GM19372 (cell line): ENCODE results near the gene SRRM3.
"Not testable (repeated sequence)": the region's sequence is repeated elsewhere in the genome, so short reads cannot be mapped to it uniquely, and the experiment has no call there.

ENCODE experiments used
- ATAC-seq: cut with Tn5 transposase; IDR thresholded peaks from one replicate; pipeline ENCODE4 v1.9.1; 2021; ENCODE audit warnings: mild to moderate bottlenecking, low read depth, moderate library complexity; ENCODE audit not compliant: unreplicated experiment

The SRRM3 gene

DNA sequence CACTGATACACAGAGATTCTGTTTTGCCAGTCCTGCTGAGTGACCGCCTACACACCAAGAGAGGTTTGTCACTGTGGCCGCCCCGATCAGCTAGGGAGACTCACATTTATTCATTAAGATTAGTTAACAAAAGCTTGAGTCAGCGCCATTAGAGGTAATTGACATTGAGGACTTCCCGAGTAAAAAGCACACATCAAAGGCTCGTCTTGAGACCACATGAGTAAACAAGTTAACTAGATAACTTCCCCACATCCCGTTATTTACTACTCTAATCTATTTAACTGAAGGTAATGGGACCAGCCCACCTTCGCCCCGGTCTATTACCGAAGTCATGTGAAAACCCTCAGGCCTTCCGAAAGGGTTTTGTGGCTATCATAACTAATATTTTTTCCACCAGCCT, 23.0 kb downstream of the SRRM3 start:
- ATAC-seq: no peak

DNA sequence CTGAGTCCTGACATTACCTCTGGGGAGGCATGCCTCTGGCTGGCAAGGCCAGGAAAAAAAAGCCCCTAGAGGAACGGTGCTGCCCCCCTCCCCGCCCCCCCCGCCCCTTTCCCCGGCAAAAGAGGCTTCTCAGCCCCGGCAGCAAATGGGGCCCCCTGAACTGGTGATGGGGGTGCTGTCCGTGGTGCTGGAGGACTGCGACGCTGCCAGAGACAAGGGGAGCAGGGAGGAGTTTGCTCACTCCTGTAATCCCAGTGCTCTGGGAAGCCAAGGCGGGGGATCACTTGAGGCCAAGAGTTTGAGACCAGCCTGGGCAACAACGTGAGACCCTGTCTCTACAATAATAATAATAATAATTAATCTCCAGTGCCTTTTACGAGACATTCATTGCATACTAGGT, 23.7 kb downstream of the SRRM3 start:
- ATAC-seq: no peak

DNA sequence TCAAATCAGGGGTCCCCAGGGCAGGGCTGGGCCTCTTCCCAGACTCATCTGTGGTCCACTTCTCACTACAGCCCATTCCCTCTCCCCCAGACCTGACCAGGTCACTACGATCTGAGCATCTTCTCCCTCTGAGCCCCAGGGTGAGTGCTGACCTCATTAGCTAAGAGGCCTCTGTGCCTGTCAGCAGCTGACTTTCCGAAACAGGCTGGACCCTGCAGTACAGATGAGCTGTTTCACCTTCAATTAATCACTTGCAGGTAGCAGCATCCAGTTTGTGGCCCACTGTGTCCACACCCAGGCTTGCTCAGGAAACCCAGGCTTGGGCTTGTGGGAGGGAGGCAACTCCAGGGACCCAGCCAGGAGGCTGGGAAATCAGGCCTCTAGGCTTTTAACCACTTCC, 24.3 kb downstream of the SRRM3 start:
- no peak for ATAC-seq

DNA sequence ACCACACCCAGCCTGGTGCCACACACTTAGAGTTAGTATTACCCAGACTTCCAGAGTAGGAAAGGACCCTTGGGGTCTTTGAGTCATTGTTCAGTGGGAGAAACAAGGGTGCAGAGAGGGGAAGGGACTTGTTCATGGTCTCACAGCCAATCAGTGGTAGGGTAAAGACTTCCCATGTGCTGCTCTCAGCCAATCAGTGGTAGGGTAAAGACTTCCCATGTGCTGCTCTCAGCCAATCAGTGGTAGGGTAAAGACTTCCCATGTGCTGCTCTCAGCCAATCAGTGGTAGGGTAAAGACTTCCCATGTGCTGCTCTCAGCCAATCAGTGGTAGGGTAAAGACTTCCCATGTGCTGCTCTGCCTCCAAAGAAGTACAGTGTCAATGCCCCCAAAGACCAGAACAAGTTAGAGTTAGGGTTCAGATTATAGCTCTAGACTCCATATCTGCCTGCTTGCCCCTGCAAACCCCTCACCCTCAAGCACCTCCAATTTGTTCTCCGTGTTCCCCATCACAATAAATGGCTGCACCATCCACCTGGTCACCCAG, 25.3 kb downstream of the SRRM3 start:
- ATAC-seq: not testable (repeated sequence)

DNA sequence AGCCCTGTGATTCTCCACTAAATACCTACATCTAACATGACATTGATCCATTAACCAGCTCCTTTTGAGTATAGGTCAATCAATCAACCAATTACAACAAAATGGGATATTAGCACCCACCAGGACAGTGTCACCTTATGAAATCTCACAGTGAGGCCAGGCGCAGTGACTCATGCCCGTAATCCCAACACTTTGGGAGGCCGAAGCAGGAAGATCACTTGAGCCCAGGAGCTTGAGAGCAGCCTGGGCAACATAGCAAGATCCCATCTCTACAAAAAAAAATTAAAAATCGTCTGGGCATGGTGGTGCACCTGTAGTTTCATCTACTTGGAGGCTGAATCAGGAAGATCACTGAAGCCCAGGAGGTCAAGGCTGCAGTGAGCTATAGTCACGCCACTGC, 28.5 kb downstream of the SRRM3 start:
- no peak for ATAC-seq

DNA sequence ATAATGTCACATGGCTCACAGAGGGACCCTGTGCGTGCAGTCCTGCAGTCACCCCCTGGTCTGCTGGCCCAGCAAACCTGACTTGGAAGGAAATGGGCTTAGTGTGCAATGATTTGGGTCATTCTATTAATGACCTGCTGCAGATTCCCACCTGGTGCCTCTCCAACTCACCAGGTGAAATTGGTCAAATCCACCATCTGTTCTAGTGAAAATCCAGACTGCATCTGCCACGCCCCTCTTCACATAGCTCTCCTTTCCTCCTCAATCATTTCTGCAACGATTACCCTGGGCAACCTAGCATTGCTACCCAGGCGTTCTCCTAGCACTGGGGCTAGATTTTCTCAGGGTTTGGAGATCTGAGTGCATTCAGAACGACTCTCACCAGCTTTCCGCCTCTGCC, 29.4 kb downstream of the SRRM3 start:
- ATAC-seq: no peak

DNA sequence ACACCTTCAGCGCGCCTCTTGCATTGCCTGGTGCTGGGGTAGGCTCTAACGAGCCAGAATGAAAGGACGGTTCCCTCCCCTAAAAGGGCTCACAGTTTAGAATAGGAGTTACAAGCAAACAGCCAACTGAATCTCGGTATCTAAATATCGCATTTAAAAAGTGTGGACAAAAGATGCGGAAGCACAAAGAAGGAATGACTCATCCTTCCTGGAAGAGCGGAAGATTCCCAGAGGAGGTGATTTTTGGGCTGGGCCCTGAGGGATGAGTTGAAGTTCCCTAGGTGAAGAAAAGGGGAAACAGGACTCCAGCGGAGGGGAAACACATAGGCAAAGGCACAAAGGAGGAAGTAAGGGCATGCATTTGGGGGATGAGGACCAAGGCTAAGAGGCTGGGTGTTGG, 29.9 kb downstream of the SRRM3 start:
- no peak for ATAC-seq

DNA sequence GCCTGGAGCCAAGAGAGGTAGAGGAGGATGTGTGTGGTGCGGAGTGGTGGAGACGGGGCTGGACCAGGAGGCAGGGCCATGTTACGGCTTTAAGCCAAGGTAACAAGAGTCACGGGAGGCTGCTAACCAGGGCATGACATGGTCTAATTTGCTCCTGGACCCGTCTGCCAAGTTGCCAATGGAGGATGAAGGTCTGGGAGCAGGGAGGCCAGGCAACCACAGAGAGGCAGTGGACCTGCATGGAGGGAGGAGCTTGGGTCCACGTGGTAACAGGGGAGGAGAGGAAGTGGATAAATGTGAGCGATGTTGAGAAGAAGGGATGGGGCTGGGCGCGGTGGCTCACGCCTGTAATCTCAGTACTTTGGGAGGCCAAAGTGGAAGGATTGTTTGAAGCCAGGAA, 31.0 kb downstream of the SRRM3 start:
- ATAC-seq: no peak

DNA sequence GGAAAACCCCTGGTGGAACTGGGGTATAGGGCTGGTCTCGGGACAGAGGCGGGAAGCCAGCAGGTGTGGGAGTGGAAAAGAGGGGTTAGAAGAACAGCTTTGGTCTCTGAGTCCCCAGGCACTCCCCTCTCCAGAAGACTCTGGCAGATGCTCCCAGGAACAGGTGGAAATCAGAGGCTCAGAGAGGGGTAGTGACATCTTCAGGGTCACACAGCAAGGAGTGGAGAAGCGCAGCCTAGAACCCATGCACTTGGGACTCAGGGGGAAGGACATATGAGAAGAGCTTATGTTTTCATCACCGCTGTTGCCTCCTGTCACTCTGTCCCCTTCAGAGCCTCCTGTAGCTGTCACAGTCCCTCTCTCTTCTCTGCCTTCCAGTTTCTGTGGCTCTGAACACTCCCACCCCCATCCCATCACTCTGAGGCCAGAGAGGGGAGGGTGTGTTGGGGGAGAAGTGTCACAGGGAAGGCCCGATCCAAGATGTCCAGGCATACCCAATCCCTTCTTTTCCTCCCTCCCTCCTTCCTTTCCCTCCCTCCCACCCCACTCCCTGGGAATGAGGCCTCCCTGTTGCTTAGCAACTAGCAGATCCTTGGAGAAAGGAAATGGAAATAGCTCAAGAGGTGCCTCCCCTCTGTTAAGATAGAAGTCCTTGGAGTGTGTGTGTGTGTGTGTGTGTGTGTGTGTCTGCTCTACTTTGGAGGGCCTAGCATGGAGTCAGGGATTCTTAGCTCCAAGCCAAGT, 32.0 kb downstream of the SRRM3 start:
- no peak for ATAC-seq

DNA sequence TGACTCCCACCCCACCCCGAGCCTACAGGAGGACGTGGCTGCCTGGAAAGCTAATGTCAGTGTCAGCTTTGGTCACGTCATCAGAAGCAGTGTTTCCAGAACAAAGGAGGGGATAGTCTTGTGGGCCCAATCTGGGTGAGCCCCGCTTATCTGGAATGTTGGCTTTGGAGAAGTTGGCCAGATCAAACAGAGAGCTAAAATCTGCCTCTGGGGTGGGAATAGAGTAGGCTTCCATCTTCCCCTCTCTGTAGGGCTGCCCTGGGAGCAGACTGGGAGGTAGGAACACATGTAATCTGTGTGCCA, 32.5 kb downstream of the SRRM3 start:
- ATAC-seq: no peak

DNA sequence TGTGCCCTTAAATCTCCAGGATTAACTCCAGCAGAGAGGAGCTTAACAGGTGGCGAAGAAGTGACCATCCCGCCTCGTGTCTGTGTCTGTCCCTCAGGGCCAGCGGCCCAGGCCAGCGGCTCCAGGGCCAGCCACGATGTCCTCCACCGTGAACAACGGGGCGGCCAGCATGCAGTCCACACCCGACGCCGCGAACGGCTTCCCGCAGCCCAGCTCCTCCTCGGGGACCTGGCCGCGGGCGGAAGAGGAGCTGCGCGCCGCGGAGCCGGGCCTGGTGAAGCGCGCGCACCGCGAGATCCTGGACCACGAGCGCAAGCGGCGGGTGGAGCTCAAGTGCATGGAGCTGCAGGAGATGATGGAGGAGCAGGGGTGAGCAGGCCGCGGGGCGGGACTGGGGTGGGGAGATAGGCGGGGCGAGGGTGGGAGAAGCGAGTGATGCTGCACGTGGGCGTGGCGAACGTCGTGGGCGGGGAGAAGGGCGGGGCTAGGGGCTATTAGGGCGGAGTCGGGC, 33.3 kb downstream of the SRRM3 start:
- no peak for ATAC-seq

DNA sequence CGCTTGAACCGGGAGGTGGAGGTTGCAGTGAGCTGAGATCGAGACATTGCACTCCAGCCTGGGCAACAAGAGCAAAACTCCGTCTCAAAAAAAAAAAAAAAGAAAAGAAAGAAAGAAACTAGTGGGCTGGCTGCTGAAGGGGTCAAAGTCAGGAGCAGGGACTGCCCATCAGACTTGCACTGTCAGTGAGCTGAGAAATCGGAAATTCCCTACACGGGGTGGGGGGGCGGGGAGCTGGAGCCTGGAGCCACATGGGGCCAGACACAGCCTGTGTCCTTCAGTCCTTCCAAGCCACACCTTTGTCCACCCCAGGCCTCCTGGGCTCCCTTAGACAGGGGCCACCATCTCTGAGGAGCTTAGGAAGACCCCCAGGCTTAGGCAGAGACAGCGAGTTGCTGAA, 34.5 kb downstream of the SRRM3 start:
- no peak for ATAC-seq

DNA sequence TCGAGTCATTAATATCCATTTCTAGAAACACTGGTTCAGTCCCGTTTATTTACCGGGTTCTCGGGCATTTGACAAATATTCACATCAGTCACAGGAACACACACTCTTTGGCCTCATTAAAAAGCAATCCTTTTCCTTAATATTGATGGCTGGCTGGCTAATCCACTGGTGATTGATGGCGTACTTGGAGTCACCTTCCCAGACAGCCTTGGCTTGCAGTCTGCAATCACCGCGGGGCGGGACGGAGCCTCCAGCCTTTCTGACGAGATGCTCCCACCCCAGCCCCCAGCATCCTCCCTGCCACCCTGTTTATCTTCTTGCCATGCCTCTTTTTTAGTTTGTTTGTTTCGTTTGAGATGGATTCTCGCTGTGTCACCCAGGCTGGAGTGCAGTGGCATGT, 36.6 kb downstream of the SRRM3 start:
- ATAC-seq: no peak

DNA sequence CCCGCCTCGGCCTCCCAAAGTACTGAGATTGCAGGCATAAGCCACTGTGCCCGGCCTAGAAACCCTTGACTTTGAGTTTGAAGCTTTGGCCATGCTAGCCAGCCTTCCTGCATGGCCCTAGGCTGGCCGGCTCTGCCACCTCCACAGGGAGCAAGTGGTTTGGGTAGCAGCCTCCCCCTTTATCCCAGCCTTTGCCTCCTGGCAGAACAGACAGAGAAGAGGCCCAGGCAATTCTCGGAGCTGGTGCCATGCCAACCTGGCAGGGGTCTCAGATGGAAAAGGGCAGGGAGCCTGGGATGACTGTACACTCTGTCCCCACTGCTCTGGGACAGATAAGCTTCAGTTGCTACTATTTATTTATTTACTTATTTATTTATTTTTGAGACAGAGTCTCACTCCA, 39.4 kb downstream of the SRRM3 start:
- no peak for ATAC-seq

DNA sequence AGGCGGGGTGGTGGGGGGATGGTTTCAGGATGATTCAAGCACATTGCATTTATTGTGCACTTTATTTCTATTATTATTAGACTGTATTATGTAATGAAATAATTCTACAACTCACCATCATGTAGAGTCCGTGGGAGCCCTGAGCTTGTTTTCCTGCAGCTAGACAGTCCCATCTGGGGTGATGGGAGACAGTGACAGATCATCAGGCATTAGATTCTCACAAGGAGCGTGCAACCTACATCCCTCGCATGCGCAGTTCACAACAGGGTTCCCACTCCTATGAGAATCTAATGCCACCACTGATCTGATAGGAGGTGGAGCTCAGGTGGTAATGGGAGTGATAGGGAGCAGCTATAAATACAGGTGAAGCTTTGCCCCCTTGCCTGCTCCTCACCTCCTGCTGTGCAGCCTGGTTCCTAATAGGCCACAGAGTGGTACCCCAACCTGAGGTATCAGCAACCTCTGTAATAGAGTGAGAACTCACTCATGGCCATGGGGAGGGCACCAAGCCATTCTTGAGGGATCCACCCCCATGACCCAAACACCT, 40.9 kb downstream of the SRRM3 start:
- ATAC-seq: not testable (repeated sequence)

DNA sequence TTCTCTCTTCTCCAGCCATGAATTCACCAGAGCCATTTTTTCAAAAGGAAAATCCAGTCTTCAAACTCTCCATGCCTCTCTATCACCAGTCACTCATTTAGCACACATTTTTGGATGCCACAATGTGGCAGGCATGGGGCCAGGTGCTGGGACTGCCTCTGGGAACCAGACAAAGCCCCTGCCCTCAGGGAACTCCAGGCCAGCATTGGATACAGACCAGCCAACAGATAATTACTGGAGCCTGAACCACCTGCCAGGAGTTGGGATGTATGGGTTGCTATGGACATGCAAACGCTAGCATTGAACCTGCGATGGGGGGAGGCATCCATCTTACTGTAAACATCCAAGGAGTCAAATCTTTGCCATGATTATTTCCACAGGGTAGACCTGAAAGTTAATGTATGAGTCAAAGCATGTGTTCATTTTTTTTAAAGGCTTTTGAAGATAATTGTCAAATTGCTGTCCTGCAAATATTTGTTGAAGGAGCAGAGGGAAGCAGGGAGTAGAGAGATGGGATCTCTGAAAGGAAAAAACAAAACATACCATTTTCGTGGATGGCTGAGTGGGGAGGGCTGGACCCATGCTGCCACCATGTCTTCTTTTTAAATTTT, 43.2 kb downstream of the SRRM3 start:
- no peak for ATAC-seq

DNA sequence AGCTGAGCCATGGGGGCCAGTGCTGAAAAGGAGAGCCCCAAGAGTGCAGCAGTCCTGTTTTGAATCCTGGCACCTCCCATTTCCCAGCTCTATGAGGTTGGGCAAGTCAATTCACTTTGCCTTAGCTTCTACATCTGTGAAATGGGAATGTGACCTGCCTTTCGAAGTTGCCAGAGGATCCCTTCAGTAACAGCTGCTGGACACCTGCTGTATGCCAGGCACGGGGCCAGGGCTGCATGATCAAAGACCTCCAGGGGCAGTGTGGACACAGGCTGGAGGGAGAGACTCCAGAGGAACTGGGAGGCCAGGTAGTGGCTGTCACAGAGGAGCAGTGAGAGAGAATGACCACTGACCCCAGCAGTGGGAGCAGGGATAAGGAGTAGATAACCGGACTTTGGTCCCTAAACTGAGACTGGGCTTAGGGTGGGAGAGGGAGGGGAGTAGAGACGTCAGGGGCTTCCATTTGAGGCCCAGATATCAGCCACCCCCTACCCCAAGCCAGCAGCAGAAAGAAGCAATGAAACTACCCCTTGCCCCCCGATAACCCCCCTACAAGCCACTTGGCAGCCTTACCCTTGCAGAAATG, 45.2 kb downstream of the SRRM3 start:
- ATAC-seq: no peak

DNA sequence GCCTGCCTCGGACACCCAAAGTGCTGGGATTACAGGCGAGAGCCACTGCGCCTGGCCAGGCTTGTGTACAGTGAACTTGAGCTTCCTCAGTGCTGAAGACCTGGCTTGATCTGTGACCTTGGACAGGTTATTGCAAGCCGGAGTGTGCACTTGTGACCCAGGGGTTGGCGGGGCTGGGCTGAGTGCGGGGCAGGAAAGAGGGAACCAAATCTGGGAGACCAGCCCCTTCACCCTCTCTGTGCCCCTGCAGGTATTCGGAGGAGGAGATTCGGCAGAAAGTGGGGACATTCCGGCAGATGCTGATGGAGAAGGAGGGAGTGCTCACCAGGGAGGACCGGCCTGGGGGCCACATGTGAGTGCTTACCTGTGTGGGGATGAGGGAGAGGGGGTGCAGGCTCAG, 46.2 kb downstream of the SRRM3 start:
- no peak for ATAC-seq

DNA sequence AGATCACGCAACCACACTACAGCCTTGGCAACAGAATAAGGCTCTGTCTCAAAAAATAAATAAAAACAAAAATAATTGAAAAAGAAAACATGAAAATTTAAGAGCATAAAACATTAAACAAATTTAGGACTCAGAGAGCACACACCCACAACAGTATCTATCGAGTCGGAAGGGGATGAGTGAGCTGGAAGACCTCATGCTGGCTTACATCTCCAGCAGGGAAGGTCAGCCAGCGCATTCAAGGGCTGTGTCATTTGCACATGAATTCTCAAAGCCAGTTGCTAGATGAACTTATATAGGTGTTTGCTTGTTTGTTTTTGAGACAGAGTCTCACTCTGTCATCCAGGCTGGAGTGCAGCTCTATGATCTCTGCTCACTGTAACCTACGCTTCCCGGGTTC, 50.3 kb downstream of the SRRM3 start:
- ATAC-seq: no peak

DNA sequence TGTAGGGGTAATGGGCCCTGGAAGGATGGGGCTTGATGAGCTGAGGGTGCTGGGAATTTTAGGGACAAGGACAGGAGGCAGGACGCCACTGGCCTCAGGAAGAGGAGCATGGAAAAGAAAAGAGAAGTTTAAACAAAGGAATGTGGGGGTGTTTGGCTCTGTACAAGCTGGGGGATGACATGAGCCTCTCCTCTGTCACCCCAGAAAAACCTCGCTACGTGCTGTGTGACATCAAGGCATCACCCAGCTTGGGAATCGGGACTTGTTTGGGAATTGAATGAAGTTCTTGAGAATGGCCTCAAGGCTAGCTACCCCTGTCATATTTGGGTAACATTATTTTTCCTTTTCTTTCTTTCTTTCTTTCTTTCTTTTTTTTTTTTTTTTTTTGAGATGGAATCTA, 53.1 kb downstream of the SRRM3 start:
- ATAC-seq: no peak

DNA sequence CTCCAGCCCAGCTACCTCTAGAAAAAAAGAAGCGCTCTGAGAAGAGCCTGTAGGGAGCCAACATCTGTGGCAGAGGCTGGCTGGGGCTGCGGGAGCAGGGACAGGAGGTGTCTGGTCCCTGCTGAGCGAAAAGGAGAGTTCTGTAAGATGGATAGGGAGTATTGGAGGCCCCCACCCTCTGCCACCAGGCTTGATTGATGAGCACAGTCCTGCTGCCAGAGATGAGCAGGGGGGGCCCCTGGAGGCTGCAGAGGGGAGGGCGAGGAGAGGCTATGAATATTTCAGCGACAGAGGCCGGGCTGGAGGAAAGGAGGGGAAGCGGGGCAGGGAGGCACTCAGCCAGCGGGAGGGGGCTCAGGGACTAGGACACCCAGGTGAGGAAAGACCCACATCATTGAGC, 56.3 kb downstream of the SRRM3 start:
- no peak for ATAC-seq
